Mammary epithelial cell (primary cell): ENCODE results near the gene ZXDC.

Experiments
- EZH2 ChIP-seq: IDR thresholded peaks from 2 replicates; pipeline ENCODE4 v1.6.1; 2012; ENCODE audit warnings: low read length, inconsistent platforms, borderline replicate concordance
- TF ChIP-seq, protein P1 (sequence below), 2 donors: IDR thresholded peaks in 1 of 2; conservative IDR thresholded peaks in 1 of 2; 2 replicates each; pipeline ENCODE4 v1.5.1; 2011 to 2012; ENCODE audit warnings: inconsistent platforms in 2 of 2, low read length in 2 of 2, mild to moderate bottlenecking in 2 of 2, control low read depth in 1 of 2, low read depth in 1 of 2; ENCODE audit not compliant: insufficient read depth in 1 of 2; ENCODE audit errors: extremely low read depth in 1 of 2

DNA sequence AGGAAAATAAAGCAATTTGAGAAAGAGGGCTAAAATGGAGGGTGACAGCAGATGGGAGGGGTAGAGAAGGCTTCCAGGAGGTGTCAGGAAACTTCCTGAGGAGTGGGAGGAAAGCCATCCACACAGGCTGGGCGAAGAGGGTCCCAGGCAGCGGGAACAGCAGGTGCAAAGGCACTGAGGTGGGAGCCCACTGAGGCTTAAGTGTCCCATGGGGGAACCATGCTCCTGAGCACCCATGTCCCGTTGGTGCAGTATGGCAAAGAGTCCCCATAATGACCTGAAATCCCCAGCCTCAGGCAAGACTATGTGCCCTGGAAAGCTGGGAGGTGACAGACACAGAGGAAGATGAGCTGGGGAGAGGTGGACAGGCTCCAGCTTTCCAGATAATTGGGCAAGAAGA lies 50.9 kb downstream of the ZXDC start:
- TF ChIP-seq, protein P1, sequence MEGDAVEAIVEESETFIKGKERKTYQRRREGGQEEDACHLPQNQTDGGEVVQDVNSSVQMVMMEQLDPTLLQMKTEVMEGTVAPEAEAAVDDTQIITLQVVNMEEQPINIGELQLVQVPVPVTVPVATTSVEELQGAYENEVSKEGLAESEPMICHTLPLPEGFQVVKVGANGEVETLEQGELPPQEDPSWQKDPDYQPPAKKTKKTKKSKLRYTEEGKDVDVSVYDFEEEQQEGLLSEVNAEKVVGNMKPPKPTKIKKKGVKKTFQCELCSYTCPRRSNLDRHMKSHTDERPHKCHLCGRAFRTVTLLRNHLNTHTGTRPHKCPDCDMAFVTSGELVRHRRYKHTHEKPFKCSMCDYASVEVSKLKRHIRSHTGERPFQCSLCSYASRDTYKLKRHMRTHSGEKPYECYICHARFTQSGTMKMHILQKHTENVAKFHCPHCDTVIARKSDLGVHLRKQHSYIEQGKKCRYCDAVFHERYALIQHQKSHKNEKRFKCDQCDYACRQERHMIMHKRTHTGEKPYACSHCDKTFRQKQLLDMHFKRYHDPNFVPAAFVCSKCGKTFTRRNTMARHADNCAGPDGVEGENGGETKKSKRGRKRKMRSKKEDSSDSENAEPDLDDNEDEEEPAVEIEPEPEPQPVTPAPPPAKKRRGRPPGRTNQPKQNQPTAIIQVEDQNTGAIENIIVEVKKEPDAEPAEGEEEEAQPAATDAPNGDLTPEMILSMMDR (conservative IDR thresholded peaks at IDR 0.05 in 1 of 2, IDR thresholded peaks at IDR 0.05 in 1 of 2; ENCODE audit: extremely low read depth in 1 of 2, insufficient read depth in 1 of 2, low read depth in 1 of 2, low read length in 2 of 2), result no peak
- TF ChIP-seq EZH2, result no peak
